Stimulated activated CD8-positive, alpha-beta memory T cell treated with anti-CD3 and anti-CD28 coated beads, Interleukin-2, amount 100 ng/mL, for 1 hour (primary cell): ENCODE data around the gene ETNK1.
"Not testable (repeated sequence)": the region's sequence is repeated elsewhere in the genome, so short reads cannot be mapped to it uniquely, and the experiment has no call there.

Experiments
- DNase-seq, 2 donors: peaks; one replicate each; pipeline ENCODE4 v3.0.0-alpha.2; 2020; ENCODE audit warnings: low read depth in 2 of 2

The ETNK1 gene

DNA sequence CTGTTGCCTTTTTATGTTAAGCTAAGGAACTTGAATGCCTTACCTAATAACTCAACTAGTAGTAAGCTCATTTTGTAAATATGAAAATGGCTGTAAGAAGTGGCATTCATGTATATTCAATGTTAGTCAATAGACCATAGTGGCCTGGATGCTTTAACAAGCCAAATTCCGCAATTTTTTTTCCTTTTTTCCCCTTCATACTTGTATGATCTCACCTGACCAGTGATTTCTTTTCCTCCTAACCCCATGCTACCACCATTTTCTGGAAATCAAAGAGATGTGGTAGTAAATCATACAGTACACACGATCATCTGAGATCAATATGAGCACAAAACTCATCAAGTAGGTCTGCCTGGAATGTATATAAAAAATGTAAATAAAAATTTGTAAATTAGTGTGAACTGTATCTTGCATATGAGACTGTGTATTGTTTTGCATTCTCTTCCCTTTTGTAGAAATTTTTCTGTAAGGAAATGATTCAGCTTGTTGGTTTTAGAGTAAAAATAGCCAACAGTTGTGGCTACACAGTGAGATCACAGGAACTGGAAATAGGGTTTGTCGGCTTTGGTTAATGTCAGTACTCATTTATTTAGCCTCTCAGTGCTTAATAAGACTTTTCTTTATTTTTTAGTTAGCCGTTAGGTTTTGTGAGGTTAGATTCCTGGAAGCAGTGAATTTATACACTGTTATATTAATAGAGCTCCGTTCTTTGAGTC is 62.5 kb downstream of the ETNK1 start:
- DNase-seq = no peak

DNA sequence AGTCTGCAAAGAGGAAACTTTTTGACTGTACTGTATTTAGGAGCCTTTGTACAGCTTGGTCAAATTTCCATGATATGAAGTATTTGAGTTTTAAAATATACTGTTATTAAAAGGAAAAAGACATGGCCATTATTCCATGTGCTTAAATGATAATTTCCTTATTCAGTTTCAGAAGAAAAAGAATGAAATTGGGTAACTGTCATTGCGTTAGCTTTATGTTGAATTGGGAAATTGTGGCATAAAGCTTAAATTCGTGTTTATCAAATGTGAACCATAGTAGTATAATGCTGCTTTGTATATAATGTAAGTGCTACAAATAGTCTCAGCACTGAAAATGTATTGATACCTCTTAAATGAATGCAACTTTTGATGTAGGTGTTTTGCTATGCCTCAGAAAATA is 64.9 kb downstream of the ETNK1 start:
- DNase-seq = no peak

DNA sequence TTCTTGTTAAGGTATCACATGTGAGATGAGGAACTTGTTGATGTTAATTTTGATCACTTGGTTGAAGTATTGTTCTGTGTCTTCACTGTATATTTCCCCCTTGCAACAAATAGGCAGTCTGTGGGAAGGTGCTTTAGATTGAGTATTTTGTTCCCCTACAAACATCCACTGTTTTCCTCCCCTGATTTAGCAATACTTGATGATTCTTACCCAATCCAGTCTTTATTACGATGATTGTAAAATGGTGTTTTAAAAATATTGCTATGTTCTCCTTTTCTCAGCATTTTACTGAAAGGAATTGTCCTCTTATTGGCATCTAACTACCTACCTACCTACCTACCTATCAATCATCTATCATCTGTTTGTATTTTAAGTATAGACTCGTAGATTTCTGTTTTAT is 66.3 kb downstream of the ETNK1 start:
- DNase-seq = no peak

DNA sequence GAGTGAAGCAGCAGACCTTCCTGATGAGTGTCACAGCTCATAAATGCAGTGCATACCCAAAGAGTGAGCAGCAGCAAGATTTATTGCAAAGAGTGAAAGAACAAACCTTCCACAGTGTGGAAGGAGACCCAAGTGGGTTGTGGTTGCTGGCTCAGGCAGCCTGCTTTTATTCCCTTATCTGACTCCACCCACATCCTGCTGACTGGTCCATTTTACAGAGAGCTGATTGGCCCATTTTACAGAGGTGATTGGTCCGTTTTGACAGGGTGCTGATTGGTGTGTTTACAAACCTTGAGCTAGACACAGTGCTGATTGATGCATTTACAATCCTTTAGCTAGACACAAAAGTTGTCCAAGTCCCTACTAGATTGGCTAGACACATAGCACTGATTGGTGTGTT is 67.5 kb downstream of the ETNK1 start:
- not testable (repeated sequence) for DNase-seq

- DNase-seq = no peak
Observed at GRCh38 chr12:22692964-22693555, 68.1 kb downstream of the ETNK1 start.

- no peak for DNase-seq
Observed at GRCh38 chr12:22698576-22698975, 73.6 kb downstream of the ETNK1 start.

DNA sequence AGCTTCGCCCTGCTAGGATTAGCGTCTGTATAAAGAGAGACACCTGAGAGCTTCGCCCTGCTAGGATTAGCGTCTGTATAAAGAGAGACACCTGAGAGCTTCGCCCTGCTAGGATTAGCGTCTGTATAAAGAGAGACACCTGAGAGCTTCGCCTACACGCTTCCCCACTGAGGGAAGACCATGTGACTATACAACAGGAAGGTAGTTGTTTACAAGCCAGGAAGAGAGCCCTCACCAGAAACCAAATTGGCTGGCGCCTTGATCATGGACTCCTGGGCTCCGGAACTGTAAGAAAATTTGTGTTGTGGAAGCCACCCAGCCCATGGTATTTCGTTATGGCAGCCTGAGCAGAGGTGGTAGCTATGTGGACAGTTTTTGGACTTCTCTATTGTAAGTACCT is 74.7 kb downstream of the ETNK1 start:
- DNase-seq = not testable (repeated sequence)

GRCh38 chr12:22700106-22700505 is 75.1 kb downstream of the ETNK1 start:
- DNase-seq = no peak

- not testable (repeated sequence) for DNase-seq
Observed at GRCh38 chr12:22701216-22701809, 76.3 kb downstream of the ETNK1 start.

GRCh38 chr12:22702690-22703089 is 77.7 kb downstream of the ETNK1 start:
- no peak for DNase-seq

GRCh38 chr12:22709292-22709691 is 84.3 kb downstream of the ETNK1 start:
- DNase-seq = no peak

GRCh38 chr12:22712083-22712482 is 87.1 kb downstream of the ETNK1 start:
- DNase-seq = no peak

- DNase-seq = no peak
Observed at GRCh38 chr12:22715254-22715653, 90.3 kb downstream of the ETNK1 start.

- DNase-seq = no peak
Observed at GRCh38 chr12:22719745-22720144, 94.8 kb downstream of the ETNK1 start.

DNA sequence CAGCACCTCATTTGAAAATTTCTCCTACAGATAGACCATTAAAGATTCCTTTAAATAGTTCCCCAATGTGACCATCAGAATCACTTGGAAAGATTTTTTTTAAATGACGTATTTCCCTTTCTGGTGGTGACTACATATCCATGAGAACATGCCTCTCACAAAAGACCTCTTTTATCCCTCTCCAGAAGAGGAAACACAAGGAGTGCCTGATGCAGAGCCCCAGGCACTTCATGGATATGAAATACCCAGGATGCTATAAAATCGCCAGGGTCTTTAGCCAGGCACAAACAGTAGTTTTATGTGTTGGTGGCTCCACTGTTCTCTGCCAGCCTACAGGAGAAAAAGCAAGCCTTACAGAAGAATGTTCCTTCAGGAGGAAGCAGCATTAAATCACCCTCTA is 97.1 kb downstream of the ETNK1 start:
- no peak for DNase-seq

- no peak for DNase-seq
Observed at GRCh38 chr12:22722779-22723178, 97.8 kb downstream of the ETNK1 start.

- DNase-seq = no peak
Observed at GRCh38 chr12:22728987-22729386, 104.0 kb downstream of the ETNK1 start.

GRCh38 chr12:22729431-22729956 is 104.5 kb downstream of the ETNK1 start:
- no peak for DNase-seq

DNA sequence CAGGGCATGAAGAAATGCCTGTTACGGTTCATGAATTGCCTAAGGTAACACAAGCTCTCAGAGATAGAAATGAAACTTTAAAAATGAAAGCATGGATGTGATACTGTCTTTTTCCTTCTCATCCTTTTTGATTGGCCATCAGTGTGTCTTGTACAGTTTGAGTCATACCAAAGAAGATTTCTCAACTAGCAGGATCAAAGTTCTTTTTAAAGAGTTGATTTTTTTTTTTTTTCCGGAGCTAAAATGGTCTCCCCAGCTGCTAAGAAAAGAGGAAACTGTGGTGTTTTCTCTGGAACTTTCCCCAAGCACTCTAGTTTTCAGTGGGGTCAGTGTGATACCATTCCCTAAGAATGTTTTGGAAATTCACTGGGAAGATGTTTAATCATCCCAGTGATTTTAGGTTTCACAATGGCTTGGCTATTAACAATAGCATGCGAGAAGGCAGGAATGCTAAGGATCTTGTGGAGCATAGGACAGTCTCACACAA is 105.0 kb downstream of the ETNK1 start:
- DNase-seq = no peak

- no peak for DNase-seq
Observed at GRCh38 chr12:22731236-22731635, 106.3 kb downstream of the ETNK1 start.

GRCh38 chr12:22733756-22734155 is 108.8 kb downstream of the ETNK1 start:
- DNase-seq = no peak

DNA sequence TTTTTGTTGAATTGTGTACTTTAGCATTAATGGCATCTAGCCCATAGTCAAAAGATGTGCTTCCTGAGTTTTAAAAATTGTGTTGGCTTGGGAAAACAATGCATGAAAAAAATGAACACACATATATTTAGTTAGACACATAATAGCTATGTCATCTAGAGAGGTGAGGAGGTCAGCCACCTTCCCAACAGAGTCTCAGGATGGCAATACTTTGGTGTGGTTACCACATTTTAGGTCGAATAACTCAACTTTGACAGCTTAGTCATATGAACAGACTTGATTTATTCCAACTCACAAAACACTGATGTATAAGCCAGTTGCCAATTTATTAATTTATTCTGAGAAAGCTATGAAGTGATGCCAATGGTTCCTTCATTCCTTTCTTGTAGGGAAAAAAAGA is 114.0 kb downstream of the ETNK1 start:
- no peak for DNase-seq
